Renal pelvis (tissue), 12 donors: Measurements from ENCODE around the gene WNT7B. TPM values are rescaled to one million over a fixed set of nuclear protein-coding genes. Genes with fewer than 3 reads are reported as not detected.
A peak's percentile ranks its signal among the peaks of the same experiment; 100 is the strongest.

Experiments
- DNase-seq: peaks from one replicate; pipeline ENCODE4 v3.0.0-alpha.2; 2013
- long read RNA-seq, 16 experiments: transcript quantifications; one replicate each; lab custom pipeline, GENCODE V29; 2026
- polyA plus RNA-seq, 3 donors: library from polyadenylated mRNA; unstranded; fragments of 120-200 nt; gene quantifications; one replicate each; pipeline ENCODE4 v1.2.1, GENCODE V29; 2013; ENCODE audit not compliant: insufficient read length in 3 of 3

WNT7B gene
- 10 to 100 TPM; 10.4 to 12.0 (median 11.1) TPM for polyA plus RNA-seq
- long read RNA-seq, donor 1, partial matches to known transcripts, result 0 of 3 reads
- long read RNA-seq, donor 1, other reads (novel, unspliced or antisense), result 0 of 3 reads
- long read RNA-seq, donor 2, partial matches to known transcripts, result 0 of 4 reads
- long read RNA-seq, donor 2, other reads (novel, unspliced or antisense), result 0 of 4 reads
- long read RNA-seq, donor 3, transcript WNT7B-201 (4 exons, 3,919 nt), result major isoform, 6 of 6 reads
- long read RNA-seq, donor 3, partial matches to known transcripts, result 0 of 6 reads
- long read RNA-seq, donor 3, other reads (novel, unspliced or antisense), result 0 of 6 reads
- long read RNA-seq, donor 4, result 0 reads
- long read RNA-seq, donor 5, result 0 reads
- long read RNA-seq, donor 6, transcript WNT7B-201 (4 exons, 3,919 nt), result major isoform, 10 of 10 reads
- long read RNA-seq, donor 6, partial matches to known transcripts, result 0 of 10 reads
- long read RNA-seq, donor 6, other reads (novel, unspliced or antisense), result 0 of 10 reads
- long read RNA-seq, donor 7, partial matches to known transcripts, result 0 of 3 reads
- long read RNA-seq, donor 7, other reads (novel, unspliced or antisense), result 0 of 3 reads
- long read RNA-seq, donor 8, result 0 reads
- long read RNA-seq, donor 9, partial matches to known transcripts, result 0 of 3 reads
- long read RNA-seq, donor 9, other reads (novel, unspliced or antisense), result 0 of 3 reads
- long read RNA-seq, donor 10, partial matches to known transcripts, result 0 of 2 reads
- long read RNA-seq, donor 10, other reads (novel, unspliced or antisense), result 0 of 2 reads
- long read RNA-seq, donor 11, partial matches to known transcripts, result 0 of 1 reads
- long read RNA-seq, donor 11, other reads (novel, unspliced or antisense), result 0 of 1 reads
- long read RNA-seq, donor 12, partial matches to known transcripts, result 0 of 4 reads
- long read RNA-seq, donor 12, other reads (novel, unspliced or antisense), result 0 of 4 reads
- long read RNA-seq, donor 13, partial matches to known transcripts, result 0 of 2 reads
- long read RNA-seq, donor 13, other reads (novel, unspliced or antisense), result 0 of 2 reads
- long read RNA-seq, donor 14, partial matches to known transcripts, result 0 of 3 reads
- long read RNA-seq, donor 14, other reads (novel, unspliced or antisense), result 0 of 3 reads
- long read RNA-seq, donor 15, transcript WNT7B-201 (4 exons, 3,919 nt), result major isoform, 5 of 5 reads
- long read RNA-seq, donor 15, partial matches to known transcripts, result 0 of 5 reads
- long read RNA-seq, donor 15, other reads (novel, unspliced or antisense), result 0 of 5 reads
- long read RNA-seq, donor 16, partial matches to known transcripts, result 0 of 4 reads
- long read RNA-seq, donor 16, other reads (novel, unspliced or antisense), result 0 of 4 reads

DNA sequence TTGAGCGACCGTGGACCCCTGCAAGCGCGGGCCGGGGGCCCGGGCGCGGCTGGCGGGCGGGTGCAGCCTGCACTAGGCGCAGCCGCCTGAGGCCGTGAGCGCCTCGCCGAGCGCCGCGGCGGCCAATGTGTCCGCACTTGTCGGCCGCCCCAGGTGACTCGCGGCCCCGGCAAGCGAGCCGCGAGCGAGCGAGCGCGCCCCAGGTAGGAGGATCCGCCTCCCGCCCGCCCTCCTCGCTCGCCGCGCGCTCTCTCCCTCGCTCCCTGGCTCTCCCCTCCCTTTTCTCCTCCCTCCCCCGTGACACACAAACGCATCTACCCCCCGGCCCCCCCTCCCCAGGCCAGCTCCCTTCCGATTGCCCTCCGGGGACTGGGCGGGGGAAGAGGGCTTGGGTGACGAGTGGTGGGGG lies at the start of gene WNT7B:
TSS of gene WNT7B (minus strand) at position 160 of the 409 bp plus-strand sequence. CDS start 408 bp downstream, outside the sequence.
- DNase-seq, result no peak

DNA sequence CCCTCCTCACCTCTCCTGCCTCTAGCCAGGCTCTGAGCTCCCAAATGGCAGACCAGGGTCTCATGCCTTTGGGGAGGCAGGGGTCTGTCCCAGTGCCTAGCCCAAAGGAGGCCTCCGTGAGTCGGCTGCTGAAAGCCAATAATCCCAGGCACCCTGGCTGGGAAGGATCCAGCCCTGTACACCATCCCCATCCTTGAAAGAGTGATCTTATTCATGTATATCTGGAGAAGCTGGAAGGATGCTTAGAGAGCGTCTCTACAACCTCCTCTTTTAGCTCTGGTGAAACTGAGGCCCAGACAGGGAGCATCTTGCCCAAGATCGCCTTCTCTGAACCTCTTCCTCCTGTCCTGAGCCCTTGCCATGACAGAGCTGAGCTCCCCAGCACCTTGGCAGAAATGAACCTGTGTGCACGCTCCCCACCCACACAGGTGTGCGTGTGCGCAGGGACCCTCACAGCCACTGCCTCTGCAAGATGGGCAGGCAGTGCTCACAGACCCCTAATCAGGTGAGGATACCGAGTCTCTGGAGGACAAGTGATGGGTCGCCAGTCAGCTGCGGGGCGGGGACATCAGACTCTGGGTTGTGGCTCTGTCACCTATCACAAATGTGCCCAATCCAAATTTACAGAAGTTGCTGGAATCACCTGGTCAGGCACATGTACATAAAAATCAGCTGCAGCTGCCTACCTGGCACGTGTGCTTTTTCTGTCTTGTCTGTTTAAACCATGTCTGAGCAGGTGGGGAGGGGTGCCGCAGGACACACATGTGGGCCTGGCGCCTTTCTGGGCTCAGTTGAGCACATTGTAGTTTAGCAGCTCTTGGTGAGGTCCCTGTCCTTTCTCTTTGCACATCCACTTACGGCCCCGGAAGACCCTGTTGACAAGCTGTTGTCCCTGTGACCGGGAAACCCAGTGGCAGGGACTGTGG lies 49.3 kb upstream of the WNT7B start:
- no peak for DNase-seq

DNA sequence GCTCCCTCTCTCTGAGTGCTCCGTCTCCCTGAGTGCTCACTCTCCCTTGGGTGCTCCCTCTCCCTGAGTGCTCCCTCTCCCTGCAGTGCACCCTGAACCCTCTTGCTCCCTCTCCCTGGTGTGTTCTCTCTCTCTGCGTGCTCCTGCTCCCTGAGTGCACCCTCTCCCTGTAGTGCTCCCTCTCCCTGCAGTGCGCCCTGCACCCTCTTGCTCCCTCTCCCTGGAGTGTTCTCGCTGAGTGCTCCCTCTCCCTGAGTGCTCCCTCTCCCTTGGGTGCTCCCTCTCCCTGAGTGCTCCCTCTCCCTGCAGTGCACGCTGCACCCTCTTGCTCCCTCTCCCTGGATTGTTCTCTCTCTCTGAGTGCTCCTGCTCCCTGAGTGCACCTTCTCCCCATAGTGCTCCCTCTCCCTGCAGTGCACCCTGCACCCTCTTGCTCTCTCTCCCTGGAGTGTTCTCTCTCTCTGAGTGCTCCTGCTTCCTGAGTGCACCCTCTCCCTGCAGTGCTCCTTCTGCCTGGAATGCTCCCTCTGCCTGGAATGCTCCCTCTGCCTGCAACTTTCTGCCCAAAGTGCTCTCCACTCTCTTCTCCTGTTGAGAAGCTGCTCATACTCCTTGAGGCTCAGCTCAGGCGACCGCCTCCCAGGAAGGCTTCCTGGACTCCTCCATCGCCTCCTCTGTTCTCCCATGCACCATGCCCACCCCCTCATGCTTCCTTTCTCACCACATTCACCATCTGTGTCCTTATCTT lies 48.4 kb upstream of the WNT7B start:
- DNase-seq, result no peak

DNA sequence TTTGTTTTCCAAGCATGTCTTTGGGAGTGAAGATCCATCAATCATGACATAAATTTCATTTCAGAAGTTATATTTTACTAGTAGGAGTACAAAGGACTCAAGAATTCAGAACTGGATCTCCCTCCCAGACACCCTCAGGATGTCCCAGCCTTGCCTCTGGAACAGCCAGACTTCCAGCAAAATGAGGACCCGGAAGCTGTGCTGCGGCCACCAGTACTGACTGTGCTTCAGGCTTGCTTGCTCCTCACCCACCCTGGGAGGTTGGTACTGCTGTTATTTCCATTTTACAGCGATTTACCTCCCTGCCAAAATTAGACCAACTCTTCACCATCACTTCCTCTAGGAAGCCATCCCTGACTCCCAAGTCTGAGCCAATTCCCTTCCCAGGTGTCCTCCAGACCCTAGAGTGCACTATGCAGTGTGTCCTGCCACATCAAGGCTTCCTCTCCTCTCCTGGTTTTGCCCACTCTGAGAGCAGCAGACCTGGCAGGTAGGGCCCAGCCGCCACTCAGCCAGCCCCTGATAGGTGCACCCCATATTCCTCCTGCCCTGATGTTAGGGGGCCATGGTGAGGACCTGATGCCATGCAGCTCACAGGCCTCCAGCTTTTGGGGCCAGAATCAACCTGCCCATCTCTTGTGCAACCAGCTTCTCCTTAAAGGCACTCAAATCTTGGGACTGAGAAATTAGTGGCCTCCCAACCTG lies 47.3 kb upstream of the WNT7B start:
- no peak for DNase-seq

- DNase-seq, result no peak
Measured at GRCh38 chr22:46023558-46023981, 46.6 kb upstream of the WNT7B start.

- no peak for DNase-seq
Measured at GRCh38 chr22:46022881-46023512, 46.0 kb upstream of the WNT7B start.

DNA sequence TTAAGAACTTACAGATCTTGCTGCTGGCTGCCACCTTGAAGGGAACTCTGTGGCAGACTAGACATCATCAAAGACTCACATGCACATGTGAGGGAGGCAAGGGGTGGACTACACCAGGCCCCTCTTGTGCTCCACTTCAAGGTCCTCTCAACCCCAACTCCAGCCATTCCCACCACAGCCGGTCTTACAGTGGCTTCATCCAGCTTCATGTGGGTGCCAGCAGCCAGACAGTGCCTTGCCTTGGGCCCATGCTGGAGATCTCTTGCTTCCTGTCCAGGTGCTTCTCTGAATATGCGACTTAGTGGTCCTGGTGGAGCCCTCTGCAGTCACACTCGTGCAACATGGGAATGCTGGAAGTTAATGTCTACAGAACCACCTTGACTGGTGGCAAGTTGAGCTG lies 44.6 kb upstream of the WNT7B start:
- DNase-seq, result no peak

GRCh38 chr22:46019351-46019750 lies 42.4 kb upstream of the WNT7B start:
- no peak for DNase-seq

DNA sequence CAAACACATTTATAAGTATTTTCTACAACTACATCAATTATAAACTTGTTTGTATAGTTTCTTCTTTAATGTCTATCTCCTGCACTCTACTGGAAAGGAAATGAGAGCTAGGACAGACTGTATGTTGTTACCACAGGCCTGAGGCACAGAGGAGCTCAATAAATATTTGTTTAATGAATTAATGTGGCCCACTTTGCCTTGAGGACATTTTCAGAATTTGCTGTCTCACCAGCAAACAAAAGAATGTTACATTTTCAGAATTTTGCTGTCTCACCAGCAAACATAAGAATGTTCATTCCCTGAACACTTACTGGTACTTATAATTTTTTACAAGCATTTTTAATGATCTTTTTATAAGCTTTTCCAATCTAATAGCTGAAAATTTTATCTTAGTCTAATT lies 41.9 kb upstream of the WNT7B start:
- no peak for DNase-seq

DNA sequence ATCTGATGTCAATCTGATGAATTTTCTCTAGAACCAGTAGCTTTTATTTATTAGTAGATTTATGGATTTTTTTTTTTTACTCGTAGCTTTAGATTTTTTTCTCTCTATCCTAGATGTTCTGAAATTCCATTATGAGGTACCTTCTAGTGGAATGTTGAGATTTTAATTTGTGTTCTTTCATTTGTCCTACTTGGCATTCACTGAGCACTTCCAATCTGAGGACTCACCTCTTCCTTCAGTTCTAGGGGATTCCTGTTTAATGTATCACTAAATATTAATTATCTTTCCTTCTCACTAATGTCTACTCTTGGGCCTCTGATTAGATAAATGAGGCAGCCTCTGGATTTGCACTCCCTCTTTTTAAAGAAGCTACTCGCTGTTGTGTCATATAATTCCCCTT lies 40.2 kb upstream of the WNT7B start:
- DNase-seq, result no peak

GRCh38 chr22:46013460-46014416 lies 36.8 kb upstream of the WNT7B start:
- DNase-seq, result peak; percentile 90

- DNase-seq, result no peak
Measured at GRCh38 chr22:46012881-46013281, 35.9 kb upstream of the WNT7B start.

GRCh38 chr22:46012182-46012880 lies 35.4 kb upstream of the WNT7B start:
- no peak for DNase-seq

DNA sequence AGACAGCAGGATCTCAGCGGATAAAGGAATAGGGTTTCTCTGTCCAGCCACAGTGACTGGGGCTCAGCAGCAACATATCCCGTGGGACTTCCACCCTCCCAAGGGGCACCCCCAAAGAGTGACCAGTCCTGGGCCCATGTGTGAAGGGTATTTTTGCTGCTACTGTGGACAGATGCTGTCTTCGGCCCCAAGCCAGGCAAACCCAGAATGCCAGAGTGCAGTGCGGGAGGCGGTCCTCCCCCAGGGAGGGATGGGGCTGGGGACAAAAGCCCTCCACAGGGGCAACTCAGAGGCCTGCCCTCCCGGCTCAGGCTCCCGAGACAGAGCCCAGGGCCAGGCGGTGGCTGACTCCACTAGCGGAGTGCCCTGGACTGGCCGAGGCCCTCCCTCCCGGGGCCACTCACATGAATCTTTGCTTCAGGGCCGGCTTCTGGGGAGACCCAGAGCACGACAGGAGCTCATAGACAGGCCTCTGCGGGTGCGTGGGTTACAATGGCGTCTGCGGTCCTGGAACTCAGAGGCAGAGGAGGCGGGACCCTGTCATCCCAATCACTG lies 34.7 kb upstream of the WNT7B start:
- no peak for DNase-seq

DNA sequence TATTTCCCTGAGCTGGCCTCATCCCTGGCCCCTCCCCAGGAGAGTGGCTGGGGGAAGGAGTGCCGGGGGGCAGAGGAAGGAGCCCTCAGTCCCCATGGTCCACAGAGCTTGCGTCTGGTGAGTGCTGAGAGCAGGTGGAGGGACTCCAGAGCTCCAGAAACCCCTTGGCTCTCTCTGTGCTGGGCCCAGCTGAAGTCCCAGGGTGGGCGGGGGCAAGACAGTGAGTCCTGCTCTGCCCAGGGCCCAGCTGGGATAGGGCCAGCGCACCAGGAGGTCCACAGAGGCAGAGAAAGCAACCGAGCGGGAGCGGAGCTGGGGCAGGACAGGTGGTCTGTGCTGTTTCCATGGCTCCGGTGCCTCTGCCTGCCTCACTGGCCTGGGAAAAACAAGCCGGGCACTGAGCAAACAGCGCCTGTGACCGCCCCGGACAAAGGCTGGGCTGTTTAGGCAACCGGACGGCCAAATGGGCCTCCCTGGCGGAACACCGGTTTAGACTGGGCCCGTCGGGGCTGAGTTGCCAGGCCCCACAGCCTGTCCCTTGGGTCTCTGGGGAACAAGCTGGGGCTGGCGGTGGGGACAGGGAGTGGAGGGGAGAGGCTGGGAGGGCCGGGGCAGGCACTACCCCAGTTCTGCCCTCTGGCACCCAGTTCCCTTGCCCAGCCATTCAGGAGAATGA lies 34.1 kb upstream of the WNT7B start:
- DNase-seq, result no peak
